Bronchial epithelial cell (primary cell): Measurements from ENCODE around the gene TMEM51. TPM values are rescaled to one million over a fixed set of nuclear protein-coding genes. Genes with fewer than 3 reads are reported as not detected.

Experiments
- DNase-seq: peaks from one replicate; pipeline ENCODE4 v3.0.0-alpha.2; 2010; ENCODE audit warnings: low read depth
- FAIRE-seq: peaks from 2 replicates; lab custom pipeline; 2011; peaks lifted over from hg19 to GRCh38; lab: Jason Lieb, UNC
- H3K27me3 ChIP-seq: 2 replicates; pipeline ENCODE4 v1.5.1; 2011; ENCODE audit warnings: low read length; ENCODE audit not compliant: control insufficient read depth, insufficient read depth
- H3K36me3 ChIP-seq: 2 replicates; pipeline ENCODE4 v1.5.1; 2011; ENCODE audit warnings: low read length; ENCODE audit not compliant: control insufficient read depth, insufficient read depth
- H3K4me3 ChIP-seq: 2 replicates; pipeline ENCODE4 v1.5.1; 2011; ENCODE audit warnings: mild to moderate bottlenecking, low read depth, low read length, control low read depth
- CTCF ChIP-seq: IDR thresholded peaks from 2 replicates; pipeline ENCODE4 v1.5.1; 2011; ENCODE audit warnings: mild to moderate bottlenecking, moderate library complexity, low read length, control low read depth, inconsistent platforms; ENCODE audit not compliant: insufficient read depth, severe bottlenecking
- total RNA-seq: library from RNA; depleted of rRNA; stranded (reverse); fragments of >200 nt; gene quantifications from 2 replicates; pipeline ENCODE4 v1.2.1, GENCODE V29; 2014

TMEM51 gene
- total RNA-seq, 1 donor from 2014 or later: 5.3 TPM

DNA sequence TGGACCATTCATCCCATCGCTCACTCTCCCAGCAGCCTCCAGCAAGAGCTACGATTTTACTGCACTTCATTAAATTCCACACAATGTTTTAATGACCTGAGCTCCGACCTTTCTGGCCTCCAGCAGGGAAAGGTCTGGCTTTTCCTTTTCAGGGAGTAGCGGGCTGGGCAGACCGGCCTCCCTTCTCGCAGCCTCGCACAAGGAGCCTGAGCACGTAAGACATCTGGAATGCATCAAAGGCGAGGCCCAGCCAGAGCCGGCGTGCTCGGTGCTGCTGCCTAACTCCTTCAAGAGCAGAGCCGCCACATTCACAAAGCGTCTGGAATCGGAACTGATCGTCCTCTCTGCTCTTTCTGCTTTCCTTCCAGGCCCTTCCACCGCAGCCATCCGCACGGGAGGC, 61.0 kb downstream of the TMEM51 start:
- H3K4me3 ChIP-seq: no peak overlapping the region
- DNase-seq (no peak), FAIRE-seq (no peak)
- H3K36me3 ChIP-seq: peaks cover 5% of the 10 kb centered on the region
- TF ChIP-seq CTCF: no peak
- H3K27me3 ChIP-seq: no peaks in the 10 kb centered on the region

DNA sequence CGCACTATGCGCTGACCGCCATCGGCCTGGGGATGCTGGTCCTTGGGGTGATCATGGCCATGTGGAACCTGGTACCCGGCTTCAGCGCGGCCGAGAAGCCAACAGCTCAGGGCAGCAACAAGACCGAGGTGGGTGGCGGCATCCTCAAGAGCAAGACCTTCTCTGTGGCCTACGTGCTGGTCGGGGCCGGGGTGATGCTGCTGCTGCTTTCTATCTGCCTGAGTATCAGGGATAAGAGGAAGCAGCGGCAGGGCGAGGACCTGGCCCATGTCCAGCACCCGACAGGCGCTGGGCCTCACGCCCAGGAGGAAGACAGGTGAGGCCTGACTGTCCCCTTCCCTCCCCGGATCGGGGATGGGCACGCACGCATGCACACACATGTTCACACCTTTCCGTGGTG, 61.6 kb downstream of the TMEM51 start:
- Histone ChIP-seq H3K27me3 (no peaks in the 10 kb centered on the region), H3K36me3 (peaks cover 5% of the 10 kb centered on the region), H3K4me3 (no peak overlapping the region)
- TF ChIP-seq CTCF: no peak
- FAIRE-seq (no peak), DNase-seq (no peak)

DNA sequence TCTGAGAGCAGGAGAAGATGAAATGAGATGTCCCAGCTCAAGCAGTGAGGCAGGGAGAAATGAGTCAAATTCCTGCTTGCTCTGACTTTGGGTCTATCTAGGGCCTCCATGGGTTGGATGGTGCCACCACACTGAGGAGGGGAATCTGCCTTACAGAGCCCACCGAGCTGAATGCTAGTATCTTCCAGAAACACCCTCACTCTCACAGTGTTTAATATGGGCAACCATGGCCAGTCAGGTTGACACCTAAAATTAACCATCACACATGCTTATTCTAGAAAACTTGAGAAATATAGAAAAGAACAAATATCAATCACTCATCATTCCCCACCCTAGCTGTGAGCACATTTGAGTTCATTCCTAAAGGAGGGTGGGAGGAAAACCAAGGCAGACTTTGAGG, 64.1 kb downstream of the TMEM51 start:
- no peak for TF ChIP-seq CTCF
- DNase-seq: no peak
- Histone ChIP-seq H3K27me3 (no peaks in the 10 kb centered on the region), H3K36me3 (peaks cover 5% of the 10 kb centered on the region), H3K4me3 (no peak overlapping the region)
- no peak for FAIRE-seq

GRCh38 chr1:15218287-15219279, 65.0 kb downstream of the TMEM51 start:
- H3K27me3 ChIP-seq: no peaks in the 10 kb centered on the region
- peaks cover 5% of the 10 kb centered on the region for H3K36me3 ChIP-seq
- no peak for FAIRE-seq
- no peak for TF ChIP-seq CTCF
- peak; percentile 31 for DNase-seq
- no peak overlapping the region for H3K4me3 ChIP-seq

GRCh38 chr1:15219280-15220023, 65.9 kb downstream of the TMEM51 start:
- FAIRE-seq (no peak), DNase-seq (no peak)
- no peaks in the 10 kb centered on the region for H3K27me3 ChIP-seq
- H3K36me3 ChIP-seq: peaks cover 5% of the 10 kb centered on the region
- no peak for TF ChIP-seq CTCF
- no peak overlapping the region for H3K4me3 ChIP-seq
